ENCODE measurements around the gene TMCC2. TPM values are rescaled to one million over a fixed set of nuclear protein-coding genes. Genes with fewer than 3 reads are reported as not detected.
A peak's percentile ranks its signal among the peaks of the same experiment; 100 is the strongest.

The TMCC2 gene
- total RNA-seq, 1 donor from 2014 or later, result 7.1 TPM

GRCh38 chr1:205191622-205192021 is 36.1 kb upstream of the TMCC2 start:
- H3K4me1 Mint-ChIP-seq, result peaks cover 48% of the 10 kb centered on the region
- H4K20me1 ChIP-seq (ENCODE audit: low read depth), result peaks cover 87% of the 10 kb centered on the region
- DNase-seq (ENCODE audit: low spot score), result peak; percentile 47

GRCh38 chr1:205192287-205192686 is 35.5 kb upstream of the TMCC2 start:
- no peak overlapping the region for H3K27ac Mint-ChIP-seq
- Histone ChIP-seq H3K27ac (no peak overlapping the region), H3K9ac (no peak overlapping the region), H3K79me2 (ENCODE audit: low read depth) (peaks cover 85% of the 10 kb centered on the region), H2AFZ (replicated peaks) (no peak overlapping the region), H3K9me3 (ENCODE audit: low read depth) (no peaks in the 10 kb centered on the region), H4K20me1 (ENCODE audit: low read depth) (peaks cover 93% of the 10 kb centered on the region), H3K4me2 (peak overlapping the region; percentile 57), H3K4me3 (no peak overlapping the region), H3K4me1 (peaks cover 51% of the 10 kb centered on the region), H3K36me3 (no peaks in the 10 kb centered on the region), H3F3A (ENCODE audit: low read depth) (peaks cover 38% of the 10 kb centered on the region), H3K27me3 (no peaks in the 10 kb centered on the region)
- no peaks in the 10 kb centered on the region for H3K9me3 Mint-ChIP-seq
- no peak for DNase-seq (ENCODE audit: low spot score)
- no peak overlapping the region for H3K4me3 Mint-ChIP-seq
- TF ChIP-seq CTCF (IDR thresholded peaks at IDR 0.05) (no peak), EZH2phosphoT487 (IDR thresholded peaks at IDR 0.05) (no peak), EZH2 (IDR thresholded peaks at IDR 0.05) (no peak)
- H3K27me3 Mint-ChIP-seq (ENCODE audit: insufficient read depth, low read depth), result no peaks in the 10 kb centered on the region
- peaks cover 4% of the 10 kb centered on the region for H3K36me3 Mint-ChIP-seq
- peaks cover 48% of the 10 kb centered on the region for H3K4me1 Mint-ChIP-seq

More at GRCh38 chr1:205191622-205192021, 36.1 kb upstream of the TMCC2 start:
- Histone ChIP-seq H3K27me3 (no peaks in the 10 kb centered on the region), H3K4me3 (peak overlapping the region; percentile 6), H3K79me2 (ENCODE audit: low read depth) (peaks cover 79% of the 10 kb centered on the region), H3K36me3 (no peaks in the 10 kb centered on the region), H2AFZ (replicated peaks) (no peak overlapping the region), H3K9ac (no peak overlapping the region), H3K9me3 (ENCODE audit: low read depth) (no peaks in the 10 kb centered on the region), H3K27ac (no peak overlapping the region), H3K4me2 (peak overlapping the region; percentile 57), H3K4me1 (peaks cover 51% of the 10 kb centered on the region), H3F3A (ENCODE audit: low read depth) (peaks cover 38% of the 10 kb centered on the region)
- peak overlapping the region; percentile 61 for H3K27ac Mint-ChIP-seq
- no peaks in the 10 kb centered on the region for H3K27me3 Mint-ChIP-seq (ENCODE audit: insufficient read depth, low read depth)
- H3K36me3 Mint-ChIP-seq, result peaks cover 5% of the 10 kb centered on the region
- H3K9me3 Mint-ChIP-seq, result no peaks in the 10 kb centered on the region
- H3K4me3 Mint-ChIP-seq, result no peak overlapping the region
- TF ChIP-seq EZH2phosphoT487 (IDR thresholded peaks at IDR 0.05), result no peak
- TF ChIP-seq CTCF (IDR thresholded peaks at IDR 0.05), result no peak
- TF ChIP-seq EZH2 (IDR thresholded peaks at IDR 0.05), result no peak

GRCh38 chr1:205199090-205199930 is 28.4 kb upstream of the TMCC2 start:
- Histone ChIP-seq H4K20me1 (ENCODE audit: low read depth) (peaks cover 73% of the 10 kb centered on the region), H3F3A (ENCODE audit: low read depth) (no peaks in the 10 kb centered on the region), H3K4me2 (no peak overlapping the region), H3K9me3 (ENCODE audit: low read depth) (no peaks in the 10 kb centered on the region), H3K79me2 (ENCODE audit: low read depth) (peaks cover 92% of the 10 kb centered on the region), H3K4me3 (no peak overlapping the region), H3K9ac (no peak overlapping the region), H3K27me3 (no peaks in the 10 kb centered on the region), H3K27ac (no peak overlapping the region), H3K4me1 (no peaks in the 10 kb centered on the region), H2AFZ (replicated peaks) (no peak overlapping the region), H3K36me3 (no peaks in the 10 kb centered on the region)
- Mint-ChIP-seq H3K4me3 (no peak overlapping the region), H3K4me1 (peaks cover 23% of the 10 kb centered on the region), H3K27ac (peak overlapping the region; percentile 89), H3K9me3 (no peaks in the 10 kb centered on the region), H3K27me3 (ENCODE audit: insufficient read depth, low read depth) (no peaks in the 10 kb centered on the region), H3K36me3 (peaks cover 8% of the 10 kb centered on the region)
- no peak for DNase-seq (ENCODE audit: low spot score)
- TF ChIP-seq EZH2 (IDR thresholded peaks at IDR 0.05) (no peak), CTCF (IDR thresholded peaks at IDR 0.05) (no peak), EZH2phosphoT487 (IDR thresholded peaks at IDR 0.05) (no peak)

All from neural progenitor cell (in vitro differentiated cells).